Fibroblast of lung (primary cell): ENCODE data around the gene CDCP1. TPM values are rescaled to one million over a fixed set of nuclear protein-coding genes. Genes with fewer than 3 reads are reported as not detected.
A peak's percentile ranks its signal among the peaks of the same experiment; 100 is the strongest.

Source experiments
- DNase-seq, 2 donors: peaks; one replicate each; pipeline versions ENCODE4 v3.0.0 to v3.0.0-alpha.2; 2010; ENCODE audit warnings: low read depth in 2 of 2
- H2AFZ ChIP-seq: 2 replicates; pipeline ENCODE4 v1.5.1; 2012; ENCODE audit warnings: low read length, control low read depth, inconsistent platforms
- H3K27ac ChIP-seq: 2 replicates; pipeline ENCODE4 v1.5.1; 2011; ENCODE audit warnings: low read length, control low read depth; ENCODE audit not compliant: insufficient read depth
- H3K27me3 ChIP-seq: 2 replicates; pipeline ENCODE4 v1.5.1; 2011; ENCODE audit warnings: mild to moderate bottlenecking, low read length; ENCODE audit not compliant: control insufficient read depth, insufficient read depth
- H3K36me3 ChIP-seq: 2 replicates; pipeline ENCODE4 v1.5.1; 2011; ENCODE audit warnings: low read length; ENCODE audit not compliant: control insufficient read depth, insufficient read depth
- H3K4me1 ChIP-seq: 2 replicates; pipeline ENCODE4 v1.5.1; 2011; ENCODE audit warnings: low read length; ENCODE audit not compliant: control insufficient read depth, insufficient read depth; ENCODE audit errors: extremely low read depth
- H3K4me2 ChIP-seq: 2 replicates; pipeline ENCODE4 v1.5.1; 2011; ENCODE audit warnings: low read length, control low read depth; ENCODE audit not compliant: insufficient read depth; ENCODE audit errors: extremely low read depth
- H3K4me3 ChIP-seq, 4 experiments: fragments of 200-600 bp in 1 of 4; sonication (generic) in 1 of 4; replicated peaks in 1 of 4; 2 replicates each; pipeline ENCODE4 v1.5.1; 2011 to 2016; ENCODE audit warnings: low read length in 4 of 4, low read depth in 3 of 4, mild to moderate bottlenecking in 3 of 4, control low read depth in 2 of 4, inconsistent platforms in 1 of 4, mixed read lengths in 1 of 4; ENCODE audit not compliant: insufficient read depth in 1 of 4; ENCODE audit errors: control extremely low read depth in 1 of 4
- H3K79me2 ChIP-seq: 2 replicates; pipeline ENCODE4 v1.5.1; 2012; ENCODE audit warnings: mild to moderate bottlenecking, low read length, inconsistent platforms; ENCODE audit not compliant: control insufficient read depth, insufficient read depth
- H3K9ac ChIP-seq: 2 replicates; pipeline ENCODE4 v1.5.1; 2011; ENCODE audit warnings: mild to moderate bottlenecking, low read length, control low read depth; ENCODE audit not compliant: insufficient read depth
- H3K9me3 ChIP-seq: 2 replicates; pipeline ENCODE4 v1.5.1; 2012; ENCODE audit warnings: low read depth, low read length; ENCODE audit not compliant: control insufficient read depth, insufficient read depth
- H4K20me1 ChIP-seq: 2 replicates; pipeline ENCODE4 v1.5.1; 2011; ENCODE audit warnings: low read length; ENCODE audit not compliant: control insufficient read depth, insufficient read depth; ENCODE audit errors: extremely low read depth
- CTCF ChIP-seq, 2 donors: IDR thresholded peaks in 1 of 2; conservative IDR thresholded peaks in 1 of 2; 1 replicate in 1 of 2; 2 replicates in 1 of 2; pipeline ENCODE4 v1.5.1; 2011 to 2012; ENCODE audit warnings: low read length in 2 of 2, control low read depth in 1 of 2, inconsistent platforms in 1 of 2, low read depth in 1 of 2, mild to moderate bottlenecking in 1 of 2
- EZH2 ChIP-seq: IDR thresholded peaks from 2 replicates; pipeline ENCODE4 v1.5.1; 2012; ENCODE audit warnings: low read length, control low read depth, mild to moderate bottlenecking; ENCODE audit errors: missing control alignments
- polyA plus RNA-seq, 2 donors: library from polyadenylated mRNA; depleted of rRNA in 1 of 2; stranded (reverse) in 1 of 2; unstranded in 1 of 2; fragments of >200 nt; gene quantifications; 2 replicates each; pipeline ENCODE4 v1.2.1, GENCODE V29; 2011 to 2012; ENCODE audit warnings: missing spikeins in 1 of 2
- total RNA-seq: library from RNA; depleted of rRNA; stranded (reverse); fragments of >200 nt; gene quantifications from 2 replicates; pipeline ENCODE4 v1.2.1, GENCODE V29; 2014

Gene CDCP1
- total and polyA plus RNA-seq, 2 donors (not counting 1 experiment from before 2014, with no cell fraction given) = 25.6 to 56.1 TPM

GRCh38 chr3:45071075-45071474 lies 75.1 kb downstream of the CDCP1 start:
- H3K9ac ChIP-seq = no peak overlapping the region
- no peaks in the 10 kb centered on the region for H3K79me2 ChIP-seq
- no peaks in the 10 kb centered on the region for H4K20me1 ChIP-seq
- DNase-seq = no peak
- no peaks in the 10 kb centered on the region for H3K9me3 ChIP-seq
- H3K4me2 ChIP-seq = no peak overlapping the region
- TF ChIP-seq EZH2 = no peak
- TF ChIP-seq CTCF (conservative IDR thresholded peaks at IDR 0.05 in 1 of 2, IDR thresholded peaks at IDR 0.05 in 1 of 2; ENCODE audit: low read depth in 1 of 2, low read length in 2 of 2) = no peak
- peaks cover 7% of the 10 kb centered on the region for H3K4me1 ChIP-seq
- no peak overlapping the region for H2AFZ ChIP-seq
- no peak overlapping the region for H3K27ac ChIP-seq
- no peak overlapping the region for H3K4me3 ChIP-seq
- no peaks in the 10 kb centered on the region for H3K27me3 ChIP-seq
- no peaks in the 10 kb centered on the region for H3K36me3 ChIP-seq

DNA sequence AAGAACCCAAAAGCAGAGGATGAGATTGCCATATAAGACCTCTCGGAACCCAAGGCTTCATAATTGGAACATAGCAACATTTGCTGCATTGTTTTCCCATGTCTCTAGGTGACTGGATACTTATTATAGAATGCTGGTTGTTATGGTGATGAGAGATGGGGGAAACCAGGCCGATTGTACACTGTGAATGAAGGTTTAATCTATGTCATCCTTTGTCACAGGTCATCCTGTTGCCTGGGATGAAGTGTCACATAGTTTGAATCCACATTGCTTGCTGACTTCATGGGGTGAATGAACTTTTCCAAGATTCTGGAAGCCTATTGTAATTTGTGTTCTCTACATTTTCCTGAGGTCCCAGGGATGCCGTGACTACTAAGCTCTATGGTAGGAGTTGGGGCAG lies 78.2 kb downstream of the CDCP1 start:
- H3K9ac ChIP-seq = no peak overlapping the region
- DNase-seq = no peak
- no peaks in the 10 kb centered on the region for H3K27me3 ChIP-seq
- H3K9me3 ChIP-seq = no peaks in the 10 kb centered on the region
- no peaks in the 10 kb centered on the region for H3K36me3 ChIP-seq
- no peak for TF ChIP-seq CTCF (conservative IDR thresholded peaks at IDR 0.05 in 1 of 2, IDR thresholded peaks at IDR 0.05 in 1 of 2; ENCODE audit: low read depth in 1 of 2, low read length in 2 of 2)
- no peak for TF ChIP-seq EZH2
- H2AFZ ChIP-seq = no peak overlapping the region
- H3K4me2 ChIP-seq = no peak overlapping the region
- H4K20me1 ChIP-seq = no peaks in the 10 kb centered on the region
- peaks cover 16% of the 10 kb centered on the region for H3K4me1 ChIP-seq
- H3K27ac ChIP-seq = peak overlapping the region; percentile 87
- H3K79me2 ChIP-seq = no peaks in the 10 kb centered on the region
- no peak overlapping the region for H3K4me3 ChIP-seq

GRCh38 chr3:45067486-45067885 lies 78.7 kb downstream of the CDCP1 start:
- Histone ChIP-seq H4K20me1 (no peaks in the 10 kb centered on the region), H2AFZ (no peak overlapping the region), H3K4me2 (no peak overlapping the region), H3K9me3 (no peaks in the 10 kb centered on the region), H3K27ac (peak overlapping the region; percentile 87), H3K27me3 (no peaks in the 10 kb centered on the region), H3K9ac (no peak overlapping the region), H3K4me3 (no peak overlapping the region), H3K79me2 (no peaks in the 10 kb centered on the region), H3K4me1 (peaks cover 16% of the 10 kb centered on the region), H3K36me3 (no peaks in the 10 kb centered on the region)
- DNase-seq = no peak
- no peak for TF ChIP-seq CTCF (conservative IDR thresholded peaks at IDR 0.05 in 1 of 2, IDR thresholded peaks at IDR 0.05 in 1 of 2; ENCODE audit: low read depth in 1 of 2, low read length in 2 of 2)
- no peak for TF ChIP-seq EZH2
